ENCODE results near the gene TAS1R3. TPM values are rescaled to one million over a fixed set of nuclear protein-coding genes. Genes with fewer than 3 reads are reported as not detected.

Gene TAS1R3
- total and polyA plus RNA-seq, 10 of the 15 experiments (the other 5 are each of a cell fraction or from before 2014, with no cell fraction given): 0.04 to 0.51 (median 0.08) TPM; not detected in 3

DNA sequence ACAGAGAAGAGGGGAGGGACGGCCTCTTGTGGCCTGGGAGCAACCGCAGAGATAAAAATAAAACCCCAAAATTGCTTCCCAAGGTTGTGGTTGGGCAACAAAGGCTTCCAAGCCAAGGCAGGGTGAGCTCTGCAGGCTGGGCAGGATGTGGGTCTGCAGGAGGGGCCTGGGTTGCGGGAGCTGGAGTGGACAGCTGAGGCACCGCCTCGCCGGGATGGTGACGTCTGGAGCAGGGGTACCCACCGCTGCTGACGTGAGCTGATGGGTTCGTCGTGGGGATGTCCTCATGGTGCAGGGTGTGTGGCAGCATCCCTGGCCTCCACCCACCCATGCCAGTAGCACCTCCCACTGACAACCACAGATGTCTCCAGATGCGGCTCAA lies 40.3 kb downstream of the TAS1R3 start:
- Histone ChIP-seq H3K4me2 (ENCODE audit: control insufficient read depth, insufficient read depth) (peak overlapping the region; percentile 97), H3K27me3 (replicated peaks in 1 of 2; ENCODE audit: control insufficient read depth in 2 of 2, insufficient read depth in 2 of 2, low read length in 1 of 2) (no peaks in the 10 kb centered on the region), H3K36me3 (ENCODE audit: control insufficient read depth in 2 of 2, insufficient read depth in 2 of 2, low read length in 1 of 2) (peaks cover 0 to 3% of the 10 kb centered on the region in 2 experiments; a peak in 2 of 4 replicates), H3K79me2 (ENCODE audit: control insufficient read depth, insufficient read depth, low read length) (peaks cover 29% of the 10 kb centered on the region), H4K20me1 (ENCODE audit: control insufficient read depth, insufficient read depth) (no peaks in the 10 kb centered on the region), H2AFZ (ENCODE audit: control insufficient read depth, low read depth, low read length) (no peak overlapping the region), H3K4me3 (no peak overlapping the region), H3K27ac (ENCODE audit: control insufficient read depth, insufficient read depth) (peak overlapping the region; percentile 42), H3K9me3 (replicated peaks; ENCODE audit: control insufficient read depth, insufficient read depth, low read length) (peaks cover 3% of the 10 kb centered on the region; the same call in 1 of the 3 replicates), H3K4me1 (ENCODE audit: control insufficient read depth, insufficient read depth, low read length) (peaks cover 24% of the 10 kb centered on the region), H3K9ac (ENCODE audit: control insufficient read depth, insufficient read depth, low read length) (peak overlapping the region; percentile 22; the same call in 1 of the 2 replicates)
- FAIRE-seq (no peak), DNase-seq (ENCODE audit: low read depth, low spot score) (no peak), ATAC-seq (peak; percentile 0; the same call in 2 of the 3 replicates)
- ChIA-PET RAD21 (ENCODE audit: unreplicated experiment) (interaction anchor here (1.5 kb wide), 1 partner anchor 133 kb away, joined by 6 read pairs; no protein-coding TSS in a partner anchor), CTCF (interaction anchor here (0.6 to 2.8 kb wide), 20 partner anchors 12 to 387 kb away, joined by 3 to 15 read pairs (median 6); partner anchors contain the start of genes AGRN, CCNL2, DVL1 and MRPL20), SMC1A (ENCODE audit: uncharacterized antibody, unreplicated experiment) (interaction anchor here (0.9 to 1.8 kb wide), 7 partner anchors 23 to 386 kb away, joined by 3 to 5 read pairs (median 3); no protein-coding TSS in a partner anchor), POLR2A (interaction anchor here (1.1 kb wide), 1 partner anchor 67 kb away, joined by 3 read pairs; no protein-coding TSS in a partner anchor)
- 23% methylated on average over 12 of the region's 12 CpGs for WGBS (ENCODE audit: insufficient coverage, insufficient replicate concordance, low lambda C conversion rate, missing lambda C conversion rate)
- BruUV-seq (replicated peaks): no TSS peak
- no peak for TF ChIP-seq CHD2 (IDR thresholded peaks at IDR 0.05; ENCODE audit: borderline replicate concordance, low read depth, low read length)
- peak; percentile 61; the same call in 1 of the 2 replicates for TF ChIP-seq CREB1 (IDR thresholded peaks at IDR 0.05; ENCODE audit: low read depth)
- no peak for TF ChIP-seq SREBF1 (IDR thresholded peaks at IDR 0.05; ENCODE audit: low read length)
- TF ChIP-seq, protein P1, sequence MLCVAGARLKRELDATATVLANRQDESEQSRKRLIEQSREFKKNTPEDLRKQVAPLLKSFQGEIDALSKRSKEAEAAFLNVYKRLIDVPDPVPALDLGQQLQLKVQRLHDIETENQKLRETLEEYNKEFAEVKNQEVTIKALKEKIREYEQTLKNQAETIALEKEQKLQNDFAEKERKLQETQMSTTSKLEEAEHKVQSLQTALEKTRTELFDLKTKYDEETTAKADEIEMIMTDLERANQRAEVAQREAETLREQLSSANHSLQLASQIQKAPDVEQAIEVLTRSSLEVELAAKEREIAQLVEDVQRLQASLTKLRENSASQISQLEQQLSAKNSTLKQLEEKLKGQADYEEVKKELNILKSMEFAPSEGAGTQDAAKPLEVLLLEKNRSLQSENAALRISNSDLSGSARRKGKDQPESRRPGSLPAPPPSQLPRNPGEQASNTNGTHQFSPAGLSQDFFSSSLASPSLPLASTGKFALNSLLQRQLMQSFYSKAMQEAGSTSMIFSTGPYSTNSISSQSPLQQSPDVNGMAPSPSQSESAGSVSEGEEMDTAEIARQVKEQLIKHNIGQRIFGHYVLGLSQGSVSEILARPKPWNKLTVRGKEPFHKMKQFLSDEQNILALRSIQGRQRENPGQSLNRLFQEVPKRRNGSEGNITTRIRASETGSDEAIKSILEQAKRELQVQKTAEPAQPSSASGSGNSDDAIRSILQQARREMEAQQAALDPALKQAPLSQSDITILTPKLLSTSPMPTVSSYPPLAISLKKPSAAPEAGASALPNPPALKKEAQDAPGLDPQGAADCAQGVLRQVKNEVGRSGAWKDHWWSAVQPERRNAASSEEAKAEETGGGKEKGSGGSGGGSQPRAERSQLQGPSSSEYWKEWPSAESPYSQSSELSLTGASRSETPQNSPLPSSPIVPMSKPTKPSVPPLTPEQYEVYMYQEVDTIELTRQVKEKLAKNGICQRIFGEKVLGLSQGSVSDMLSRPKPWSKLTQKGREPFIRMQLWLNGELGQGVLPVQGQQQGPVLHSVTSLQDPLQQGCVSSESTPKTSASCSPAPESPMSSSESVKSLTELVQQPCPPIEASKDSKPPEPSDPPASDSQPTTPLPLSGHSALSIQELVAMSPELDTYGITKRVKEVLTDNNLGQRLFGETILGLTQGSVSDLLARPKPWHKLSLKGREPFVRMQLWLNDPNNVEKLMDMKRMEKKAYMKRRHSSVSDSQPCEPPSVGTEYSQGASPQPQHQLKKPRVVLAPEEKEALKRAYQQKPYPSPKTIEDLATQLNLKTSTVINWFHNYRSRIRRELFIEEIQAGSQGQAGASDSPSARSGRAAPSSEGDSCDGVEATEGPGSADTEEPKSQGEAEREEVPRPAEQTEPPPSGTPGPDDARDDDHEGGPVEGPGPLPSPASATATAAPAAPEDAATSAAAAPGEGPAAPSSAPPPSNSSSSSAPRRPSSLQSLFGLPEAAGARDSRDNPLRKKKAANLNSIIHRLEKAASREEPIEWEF (IDR thresholded peaks at IDR 0.05; ENCODE audit: insufficient replicate concordance, low read depth, low read length): no peak
- no peak for TF ChIP-seq YY1 (IDR thresholded peaks at IDR 0.05; ENCODE audit: low read depth, low read length)
- TF ChIP-seq POLR2A (IDR thresholded peaks at IDR 0.05; ENCODE audit: low read depth, low read length): peak; percentile 21; the same call in 1 of the 2 replicates
- peak; percentile 57 for TF ChIP-seq RUNX3 (IDR thresholded peaks at IDR 0.05; ENCODE audit: low read length)
- no peak for TF ChIP-seq EED (IDR thresholded peaks at IDR 0.05; ENCODE audit: low read depth)
- TF ChIP-seq, protein P2, sequence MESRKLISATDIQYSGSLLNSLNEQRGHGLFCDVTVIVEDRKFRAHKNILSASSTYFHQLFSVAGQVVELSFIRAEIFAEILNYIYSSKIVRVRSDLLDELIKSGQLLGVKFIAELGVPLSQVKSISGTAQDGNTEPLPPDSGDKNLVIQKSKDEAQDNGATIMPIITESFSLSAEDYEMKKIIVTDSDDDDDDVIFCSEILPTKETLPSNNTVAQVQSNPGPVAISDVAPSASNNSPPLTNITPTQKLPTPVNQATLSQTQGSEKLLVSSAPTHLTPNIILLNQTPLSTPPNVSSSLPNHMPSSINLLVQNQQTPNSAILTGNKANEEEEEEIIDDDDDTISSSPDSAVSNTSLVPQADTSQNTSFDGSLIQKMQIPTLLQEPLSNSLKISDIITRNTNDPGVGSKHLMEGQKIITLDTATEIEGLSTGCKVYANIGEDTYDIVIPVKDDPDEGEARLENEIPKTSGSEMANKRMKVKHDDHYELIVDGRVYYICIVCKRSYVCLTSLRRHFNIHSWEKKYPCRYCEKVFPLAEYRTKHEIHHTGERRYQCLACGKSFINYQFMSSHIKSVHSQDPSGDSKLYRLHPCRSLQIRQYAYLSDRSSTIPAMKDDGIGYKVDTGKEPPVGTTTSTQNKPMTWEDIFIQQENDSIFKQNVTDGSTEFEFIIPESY (IDR thresholded peaks at IDR 0.05): no peak
- in situ Hi-C loops (cut with MboI): no loop called here
- intact Hi-C loops (cut with micrococcal nuclease; ENCODE audit: unreplicated experiment): loop anchor here (10.0 kb wide), 1 partner anchor 133 kb away; no protein-coding TSS in a partner anchor

Data from GM12878 (cell line).